HAP-1 (cell line): ENCODE data around the gene HLA-DQB1.
A peak's percentile ranks its signal among the peaks of the same experiment; 100 is the strongest.

Experiments
- DNase-seq, 2 experiments: peaks; one replicate each; pipeline ENCODE4 v3.0.0-alpha.2; 2016 to 2020; ENCODE audit warnings: low spot score in 2 of 2
- H3K27me3 ChIP-seq: fragments of 250-450 bp; sonication (Bioruptor Pico); 2 replicates; pipeline ENCODE4 v1.5.1; 2020; ENCODE audit warnings: low read depth, mild to moderate bottlenecking, moderate library complexity
- H3K36me3 ChIP-seq: fragments of 250-450 bp; sonication (Bioruptor Pico); replicated peaks from 2 replicates; pipeline ENCODE4 v1.5.1; 2020; ENCODE audit warnings: mild to moderate bottlenecking
- H3K4me1 ChIP-seq: fragments of 250-450 bp; sonication (Bioruptor Pico); 2 replicates; pipeline ENCODE4 v1.5.1; 2020; ENCODE audit warnings: mild to moderate bottlenecking
- H3K4me3 ChIP-seq: fragments of 250-450 bp; sonication (Bioruptor Pico); 2 replicates; pipeline ENCODE4 v1.5.1; 2020; ENCODE audit warnings: mild to moderate bottlenecking, moderate library complexity
- H3K9me3 ChIP-seq: fragments of 250-450 bp; sonication (Bioruptor Pico); 2 replicates; pipeline ENCODE4 v1.5.1; 2020; ENCODE audit warnings: mild to moderate bottlenecking, moderate library complexity
- in situ Hi-C: fragments of 300-500 bp; cut with MboI; formaldehyde crosslinking; loops from 3 replicates; pipeline ENCODE4 v1.14.3; 2020; ENCODE audit warnings: low sequenced_read_pairs, inconsistent platforms, mixed read lengths

The HLA-DQB1 gene

DNA sequence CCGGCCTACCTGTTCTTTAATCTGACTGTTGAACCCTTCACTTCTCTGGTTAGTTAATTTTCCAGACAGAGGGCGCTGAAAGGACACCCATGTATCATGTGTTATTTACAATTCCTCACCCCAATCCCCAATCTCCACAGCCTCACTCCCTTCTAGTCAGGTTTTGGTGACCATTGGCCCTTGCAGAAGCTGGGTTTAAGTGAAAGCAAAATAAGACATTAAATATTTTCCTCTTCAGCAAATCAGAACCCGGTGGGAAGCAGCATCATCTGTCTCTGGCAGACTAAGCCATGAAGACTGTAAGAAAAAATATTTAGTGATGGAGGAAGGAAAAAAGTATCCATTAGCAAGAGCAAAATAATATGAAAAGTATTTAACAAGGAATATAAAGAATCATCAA, 38.6 kb downstream of the HLA-DQB1 start:
- no peak overlapping the region for H3K4me3 ChIP-seq
- H3K27me3 ChIP-seq, result no peaks in the 10 kb centered on the region
- H3K4me1 ChIP-seq, result no peaks in the 10 kb centered on the region
- no peaks in the 10 kb centered on the region for H3K36me3 ChIP-seq
- no peak for DNase-seq
- no peaks in the 10 kb centered on the region for H3K9me3 ChIP-seq
- in situ Hi-C loops, result no loop called here

- no peak for DNase-seq
- Histone ChIP-seq H3K36me3 (no peaks in the 10 kb centered on the region), H3K4me3 (no peak overlapping the region), H3K9me3 (no peaks in the 10 kb centered on the region), H3K27me3 (no peaks in the 10 kb centered on the region), H3K4me1 (no peaks in the 10 kb centered on the region)
- in situ Hi-C loops, result no loop called here
These were observed 39.2 kb downstream of the HLA-DQB1 start for GRCh38 chr6:32627249-32627648.

DNA sequence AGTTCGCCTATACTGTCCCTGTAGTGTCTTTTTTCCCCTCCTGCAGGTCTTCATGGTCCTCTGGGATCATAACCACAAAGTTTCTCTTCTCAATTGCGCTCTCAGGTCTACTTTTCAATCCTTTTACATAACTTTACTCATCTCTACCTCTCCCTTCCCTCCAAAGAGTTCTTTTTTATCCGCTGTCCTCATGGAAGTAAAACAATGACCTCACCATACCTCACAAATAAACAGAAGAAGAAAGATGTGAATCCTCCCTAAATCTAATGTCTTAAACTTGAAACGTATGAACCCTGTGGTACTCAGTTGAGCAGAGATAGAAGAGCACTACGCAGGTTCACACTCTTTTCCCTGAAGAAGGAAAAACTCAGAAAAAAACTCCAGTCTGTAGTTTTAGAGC, 41.3 kb downstream of the HLA-DQB1 start:
- Histone ChIP-seq H3K36me3 (no peaks in the 10 kb centered on the region), H3K9me3 (no peaks in the 10 kb centered on the region), H3K4me3 (no peak overlapping the region), H3K27me3 (no peaks in the 10 kb centered on the region), H3K4me1 (no peaks in the 10 kb centered on the region)
- DNase-seq, result no peak
- in situ Hi-C loops, result no loop called here

GRCh38 chr6:32624565-32624964, 41.9 kb downstream of the HLA-DQB1 start:
- Histone ChIP-seq H3K27me3 (no peaks in the 10 kb centered on the region), H3K4me3 (no peak overlapping the region), H3K36me3 (no peaks in the 10 kb centered on the region), H3K9me3 (no peaks in the 10 kb centered on the region), H3K4me1 (no peaks in the 10 kb centered on the region)
- in situ Hi-C loops, result no loop called here
- DNase-seq, result no peak

GRCh38 chr6:32623693-32624092, 42.8 kb downstream of the HLA-DQB1 start:
- DNase-seq, result no peak
- in situ Hi-C loops, result no loop called here

DNA sequence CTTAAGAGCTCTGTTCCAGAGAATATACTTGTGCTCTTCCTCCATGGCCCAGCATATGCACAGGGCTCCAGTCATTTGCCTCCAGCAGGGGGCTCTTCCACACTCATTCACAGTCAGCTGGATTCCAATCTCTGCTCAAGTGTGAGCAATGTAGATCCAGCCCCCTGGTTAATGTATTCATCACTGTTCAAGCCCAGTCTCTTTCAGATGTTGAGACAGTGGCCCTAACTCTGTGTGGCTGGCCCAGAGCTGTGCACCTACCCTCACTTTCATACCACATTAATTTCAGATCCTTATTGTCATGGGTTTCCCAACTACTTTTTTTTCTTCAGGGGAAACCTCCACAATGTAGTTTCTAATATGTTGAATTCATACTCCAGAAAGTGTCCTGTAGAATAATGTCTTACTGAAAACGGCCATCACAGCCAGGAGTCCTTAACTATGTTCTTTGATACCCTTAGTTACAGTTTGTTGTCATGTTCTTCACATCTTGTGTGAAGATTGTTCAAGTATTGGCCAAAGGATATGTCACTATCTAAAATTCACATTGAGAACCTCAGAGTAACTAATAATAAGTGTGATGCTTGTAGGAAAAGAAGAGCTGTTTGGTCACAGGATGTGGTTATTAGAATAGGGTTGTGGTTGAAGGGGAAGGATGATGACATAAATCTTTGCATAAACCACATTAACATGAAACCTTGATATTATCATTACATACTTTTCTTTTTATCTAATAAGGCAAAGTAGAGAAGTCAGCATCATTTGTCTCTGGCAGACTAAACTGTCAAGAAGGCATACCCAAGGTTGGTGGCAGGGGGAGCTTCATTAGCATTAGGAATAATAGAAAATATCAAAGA, 43.7 kb downstream of the HLA-DQB1 start:
- no peak overlapping the region for H3K4me3 ChIP-seq
- no peaks in the 10 kb centered on the region for H3K36me3 ChIP-seq
- no peaks in the 10 kb centered on the region for H3K9me3 ChIP-seq
- H3K27me3 ChIP-seq, result no peaks in the 10 kb centered on the region
- H3K4me1 ChIP-seq, result no peaks in the 10 kb centered on the region
- DNase-seq, result no peak
- in situ Hi-C loops, result no loop called here

More at GRCh38 chr6:32623693-32624092, 42.8 kb downstream of the HLA-DQB1 start:
- Histone ChIP-seq H3K36me3 (no peaks in the 10 kb centered on the region), H3K4me3 (no peak overlapping the region), H3K4me1 (no peaks in the 10 kb centered on the region), H3K27me3 (no peaks in the 10 kb centered on the region), H3K9me3 (no peaks in the 10 kb centered on the region)

DNA sequence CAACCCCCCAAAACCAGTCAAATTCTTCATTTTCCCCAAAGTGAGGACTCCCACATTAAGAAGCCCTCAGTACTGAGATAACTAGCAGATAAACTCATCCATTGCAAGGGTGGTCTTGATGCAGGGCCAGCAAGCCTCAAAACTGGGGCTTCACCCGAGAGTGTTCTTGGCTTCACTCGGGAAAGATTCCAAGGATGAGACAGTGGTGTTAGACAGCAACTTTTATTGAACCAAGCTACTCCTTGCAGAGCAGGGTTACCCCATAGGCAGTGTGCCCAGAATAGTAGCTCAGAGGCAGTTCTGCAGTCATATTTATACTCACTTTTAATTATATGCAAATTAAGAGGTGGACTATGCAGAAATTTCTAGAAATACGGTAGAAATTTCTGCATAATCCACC, 45.1 kb downstream of the HLA-DQB1 start:
- no peaks in the 10 kb centered on the region for H3K4me1 ChIP-seq
- H3K4me3 ChIP-seq, result no peak overlapping the region
- no peaks in the 10 kb centered on the region for H3K36me3 ChIP-seq
- in situ Hi-C loops, result no loop called here
- DNase-seq, result no peak
- no peaks in the 10 kb centered on the region for H3K9me3 ChIP-seq
- H3K27me3 ChIP-seq, result no peaks in the 10 kb centered on the region

DNA sequence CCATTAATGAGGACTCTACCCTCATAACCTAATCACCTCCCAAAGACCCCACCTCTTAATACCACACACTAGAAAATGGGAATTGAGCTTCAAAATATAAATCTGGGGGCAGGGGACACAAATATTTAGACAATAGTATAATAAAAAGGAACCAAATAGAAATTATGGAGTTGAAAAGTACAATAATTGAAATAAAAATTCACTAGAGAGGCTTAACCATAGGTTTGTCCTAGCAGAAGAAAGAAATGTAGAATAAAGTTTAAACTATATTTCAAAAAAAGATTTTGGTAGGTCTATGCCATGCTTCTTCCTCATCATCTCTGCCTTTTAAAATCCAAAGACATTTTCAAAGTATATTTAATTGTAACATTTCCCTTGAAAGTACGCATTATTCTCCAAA, 48.7 kb downstream of the HLA-DQB1 start:
- H3K36me3 ChIP-seq, result no peaks in the 10 kb centered on the region
- in situ Hi-C loops, result no loop called here
- no peaks in the 10 kb centered on the region for H3K4me1 ChIP-seq
- H3K27me3 ChIP-seq, result no peaks in the 10 kb centered on the region
- DNase-seq, result no peak
- no peak overlapping the region for H3K4me3 ChIP-seq
- no peaks in the 10 kb centered on the region for H3K9me3 ChIP-seq

- H3K9me3 ChIP-seq, result no peaks in the 10 kb centered on the region
- DNase-seq, result no peak
- no peaks in the 10 kb centered on the region for H3K36me3 ChIP-seq
- no peaks in the 10 kb centered on the region for H3K4me1 ChIP-seq
- H3K27me3 ChIP-seq, result no peaks in the 10 kb centered on the region
- no peak overlapping the region for H3K4me3 ChIP-seq
- in situ Hi-C loops, result no loop called here
These were observed 50.4 kb downstream of the HLA-DQB1 start for GRCh38 chr6:32615885-32616532.

DNA sequence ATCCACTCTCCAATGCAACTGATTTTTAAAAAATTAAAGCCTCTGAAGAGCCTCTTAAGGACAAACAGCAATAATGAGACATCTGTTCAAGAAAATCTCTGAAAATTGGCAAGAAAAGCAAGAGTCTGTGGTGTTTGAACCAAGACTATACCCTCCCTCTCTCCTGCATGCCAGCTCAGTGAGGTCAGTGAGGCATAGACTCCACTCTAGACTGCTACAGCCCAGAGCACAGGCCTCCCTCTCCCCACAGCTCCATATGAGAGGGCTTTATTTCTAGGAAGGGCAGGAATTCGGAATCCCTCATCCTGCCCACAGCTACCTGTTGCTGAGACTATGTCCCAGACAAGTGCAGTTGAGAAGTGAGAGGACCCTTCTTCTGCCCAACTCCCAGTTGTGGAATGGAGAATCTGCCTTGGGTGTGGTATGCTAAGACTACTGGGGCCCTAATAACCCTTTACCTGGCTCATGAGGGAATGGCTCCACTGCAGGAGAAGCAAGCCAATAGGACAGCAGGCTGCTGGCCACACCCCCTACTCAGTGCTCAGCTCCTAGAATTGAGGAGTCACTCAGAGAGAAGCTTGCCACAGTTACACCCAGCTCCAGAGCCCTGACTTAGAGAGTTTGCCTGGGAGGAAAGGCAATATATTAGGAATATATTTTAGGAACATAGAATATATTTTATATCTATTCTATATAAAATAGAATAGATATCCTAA, 51.9 kb downstream of the HLA-DQB1 start:
- no peaks in the 10 kb centered on the region for H3K4me1 ChIP-seq
- no peaks in the 10 kb centered on the region for H3K27me3 ChIP-seq
- no peak overlapping the region for H3K4me3 ChIP-seq
- no peaks in the 10 kb centered on the region for H3K9me3 ChIP-seq
- in situ Hi-C loops, result no loop called here
- no peaks in the 10 kb centered on the region for H3K36me3 ChIP-seq
- no peak for DNase-seq

DNA sequence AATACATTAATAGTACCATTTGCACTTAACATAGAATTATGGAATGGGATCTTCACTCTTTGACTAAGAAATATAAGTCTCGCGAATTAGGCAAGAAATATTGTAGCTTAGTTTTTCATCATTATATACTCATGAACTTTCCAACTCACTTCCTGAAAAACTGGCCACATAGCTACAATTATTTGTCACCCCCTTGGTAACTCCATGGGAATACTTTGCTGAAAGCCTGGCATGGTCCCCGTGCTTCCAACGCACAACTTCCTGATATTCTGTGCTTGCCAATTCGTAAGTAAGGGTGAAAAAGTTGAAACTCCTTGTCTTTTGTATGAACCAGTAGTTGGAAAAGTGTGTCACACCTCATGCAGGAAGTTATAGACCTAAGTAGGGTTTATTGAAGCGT, 53.0 kb downstream of the HLA-DQB1 start:
- Histone ChIP-seq H3K27me3 (no peaks in the 10 kb centered on the region), H3K4me1 (no peaks in the 10 kb centered on the region), H3K4me3 (no peak overlapping the region), H3K36me3 (no peaks in the 10 kb centered on the region), H3K9me3 (no peaks in the 10 kb centered on the region)
- no peak for DNase-seq
- in situ Hi-C loops, result no loop called here

DNA sequence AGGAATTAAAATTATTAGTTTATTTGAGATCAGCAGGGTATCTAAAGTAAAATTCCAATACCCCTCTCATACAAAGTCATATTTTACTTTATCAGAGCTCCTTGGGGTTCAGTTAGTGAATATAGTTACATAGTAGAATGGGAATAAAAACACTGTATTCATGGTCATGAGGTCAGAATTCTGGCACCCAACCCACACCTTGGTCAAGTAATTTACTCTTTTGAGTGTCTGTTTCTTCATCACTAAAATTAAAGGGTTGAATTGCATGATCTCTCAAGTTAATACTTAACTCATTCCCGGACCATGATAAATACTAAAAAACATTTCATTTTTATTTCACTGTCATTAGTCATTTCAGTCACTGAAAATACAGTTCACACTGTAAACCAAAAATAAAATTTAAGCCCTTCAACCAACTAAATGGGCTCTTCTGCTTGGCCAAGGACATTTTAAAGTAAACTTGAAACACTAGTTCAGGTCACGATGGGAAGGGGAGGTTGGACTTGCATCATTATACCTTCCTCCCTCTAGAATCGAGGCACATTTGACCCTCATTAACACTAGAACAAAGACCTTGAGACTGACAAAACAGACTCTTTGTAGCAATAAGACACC, 55.7 kb downstream of the HLA-DQB1 start:
- no peaks in the 10 kb centered on the region for H3K27me3 ChIP-seq
- no peaks in the 10 kb centered on the region for H3K4me1 ChIP-seq
- in situ Hi-C loops, result no loop called here
- no peaks in the 10 kb centered on the region for H3K9me3 ChIP-seq
- no peak overlapping the region for H3K4me3 ChIP-seq
- DNase-seq, result no peak
- H3K36me3 ChIP-seq, result no peaks in the 10 kb centered on the region

DNA sequence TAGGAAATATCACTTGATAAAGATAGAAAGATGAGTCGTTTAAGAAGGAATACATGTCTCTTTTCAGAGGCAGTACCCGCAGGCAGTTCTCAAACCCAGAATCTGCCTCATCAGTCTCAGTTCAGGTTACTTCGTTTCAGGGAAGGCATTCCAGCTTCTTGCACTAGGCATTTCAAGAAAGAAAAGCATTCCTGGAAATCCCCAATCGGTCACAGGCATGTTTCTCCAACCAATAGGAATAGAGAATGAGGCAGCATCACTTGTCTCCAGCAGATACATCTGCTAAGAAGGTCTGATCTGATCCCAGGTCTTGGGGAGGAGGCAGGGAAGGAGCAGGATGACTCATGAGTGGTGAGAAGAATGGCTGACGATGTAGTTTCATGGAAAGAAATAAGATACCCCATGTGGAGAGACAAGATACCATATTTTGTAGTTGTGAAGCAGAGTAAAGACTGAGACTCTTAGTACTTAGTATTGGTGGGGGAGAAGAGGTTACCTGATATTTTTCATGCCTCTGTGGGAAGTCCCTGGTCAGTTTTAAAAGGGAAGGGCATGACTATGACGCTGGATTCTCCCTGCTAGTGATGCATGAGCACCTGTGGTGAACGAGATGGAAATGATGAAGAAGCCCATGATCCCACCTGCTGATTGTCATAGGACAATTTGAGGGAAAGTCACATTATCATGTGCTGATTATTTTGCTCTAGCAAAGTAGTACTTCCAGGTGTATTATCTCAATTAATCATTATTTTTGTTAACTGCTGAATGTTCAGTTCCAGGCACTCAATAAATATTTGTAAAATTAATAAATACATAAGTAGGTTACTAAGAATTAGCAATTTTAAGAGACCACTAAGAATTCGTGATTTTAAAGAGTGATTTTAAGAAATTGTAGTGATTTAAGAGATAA, 56.5 kb downstream of the HLA-DQB1 start:
- Histone ChIP-seq H3K4me1 (no peaks in the 10 kb centered on the region), H3K9me3 (no peaks in the 10 kb centered on the region), H3K27me3 (no peaks in the 10 kb centered on the region), H3K4me3 (no peak overlapping the region), H3K36me3 (no peaks in the 10 kb centered on the region)
- in situ Hi-C loops, result no loop called here
- peak in 1 of 2 experiments; percentile 34 for DNase-seq
